CD4-positive, alpha-beta T cell treated with Interleukin-15 for 1 hour (primary cell): Measurements from ENCODE around the gene CFAP74.
"Not testable (repeated sequence)": the region's sequence is repeated elsewhere in the genome, so short reads cannot be mapped to it uniquely, and the experiment has no call there.

Experiments used
- DNase-seq: peaks from one replicate; pipeline ENCODE4 v3.0.0-alpha.2; 2020

Gene CFAP74

GRCh38 chr1:1986451-1987141 is 17.0 kb downstream of the CFAP74 start:
- no peak for DNase-seq

GRCh38 chr1:1985375-1986050 is 18.1 kb downstream of the CFAP74 start:
- DNase-seq = no peak

- no peak for DNase-seq
Measured at GRCh38 chr1:1984560-1985070, 19.0 kb downstream of the CFAP74 start.

- no peak for DNase-seq
Measured at GRCh38 chr1:1982379-1983232, 21.0 kb downstream of the CFAP74 start.

GRCh38 chr1:1981631-1982327 is 21.8 kb downstream of the CFAP74 start:
- not testable (repeated sequence) for DNase-seq

- no peak for DNase-seq
Measured at GRCh38 chr1:1981142-1981500, 22.5 kb downstream of the CFAP74 start.

- DNase-seq = no peak
Measured at GRCh38 chr1:1980467-1981141, 23.0 kb downstream of the CFAP74 start.

- no peak for DNase-seq
Measured at GRCh38 chr1:1979482-1980165, 24.0 kb downstream of the CFAP74 start.

GRCh38 chr1:1978690-1979481 is 24.7 kb downstream of the CFAP74 start:
- DNase-seq = not testable (repeated sequence)

GRCh38 chr1:1978108-1978507 is 25.5 kb downstream of the CFAP74 start:
- no peak for DNase-seq

GRCh38 chr1:1976031-1976430 is 27.6 kb downstream of the CFAP74 start:
- DNase-seq = no peak

- peak; percentile 13 for DNase-seq
Measured at GRCh38 chr1:1975535-1975934, 28.1 kb downstream of the CFAP74 start.

- DNase-seq = peak; percentile 12
Measured at GRCh38 chr1:1974834-1975233, 28.8 kb downstream of the CFAP74 start.

GRCh38 chr1:1973716-1974642 is 29.6 kb downstream of the CFAP74 start:
- peak; percentile 16 for DNase-seq

- peak; percentile 11 for DNase-seq
Measured at GRCh38 chr1:1972976-1973715, 30.4 kb downstream of the CFAP74 start.

GRCh38 chr1:1971688-1972087 is 31.9 kb downstream of the CFAP74 start:
- no peak for DNase-seq

GRCh38 chr1:1971017-1971416 is 32.6 kb downstream of the CFAP74 start:
- DNase-seq = no peak

GRCh38 chr1:1969953-1970716 is 33.5 kb downstream of the CFAP74 start:
- DNase-seq = no peak
